Mucosa of rectum (tissue), 2 donors: Measurements from ENCODE around the gene HSD3B1.

Experiments
- H3K27ac ChIP-seq, 2 donors: one replicate each; pipeline ENCODE4 v1.7.0; 2013; ENCODE audit warnings: inconsistent platforms in 2 of 2, low read depth in 2 of 2, low read length in 2 of 2
- H3K27me3 ChIP-seq, 2 donors: one replicate each; pipeline ENCODE4 v1.7.0; 2013; ENCODE audit warnings: low read length in 2 of 2; ENCODE audit not compliant: control insufficient read depth in 2 of 2, insufficient read depth in 2 of 2
- H3K36me3 ChIP-seq, 2 donors: one replicate each; pipeline ENCODE4 v1.7.0; 2013; ENCODE audit warnings: low read length in 2 of 2; ENCODE audit not compliant: control insufficient read depth in 2 of 2, insufficient read depth in 2 of 2
- H3K4me1 ChIP-seq, 2 donors: one replicate each; pipeline ENCODE4 v1.7.0; 2013; ENCODE audit warnings: low read length in 2 of 2, mild to moderate bottlenecking in 1 of 2; ENCODE audit not compliant: control insufficient read depth in 2 of 2, insufficient read depth in 2 of 2
- H3K4me3 ChIP-seq, 2 donors: one replicate each; pipeline ENCODE4 v1.7.0; 2013; ENCODE audit warnings: low read length in 2 of 2
- H3K9ac ChIP-seq, 2 donors: one replicate each; pipeline ENCODE4 v1.7.0; 2013; ENCODE audit warnings: low read length in 2 of 2, low read depth in 1 of 2, mild to moderate bottlenecking in 1 of 2
- H3K9me3 ChIP-seq, 2 donors: one replicate each; pipeline ENCODE4 v1.7.0; 2013; ENCODE audit warnings: low read length in 2 of 2; ENCODE audit not compliant: control insufficient read depth in 2 of 2
- donor health status: healthy.
- donor health status: Normal muscosa, but diverticular disease.

HSD3B1 gene

DNA sequence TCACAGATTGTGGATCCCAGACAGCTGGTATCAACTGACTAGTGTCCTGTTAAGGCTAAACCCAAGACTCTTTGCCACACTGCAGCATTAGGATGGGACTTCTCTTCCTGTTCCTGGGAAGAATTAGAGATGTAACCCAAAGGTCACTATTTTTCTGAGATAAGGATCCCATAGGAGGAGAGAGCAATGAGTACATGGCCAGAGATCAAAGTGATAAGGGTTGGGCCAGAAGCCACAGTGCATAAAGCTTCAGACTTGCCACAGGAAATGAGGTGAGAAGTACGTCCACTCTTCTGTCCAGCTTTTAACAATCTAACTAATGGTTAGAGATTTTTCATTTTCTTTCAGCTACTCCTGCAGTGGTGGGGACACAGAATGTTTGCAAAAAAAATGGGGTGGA lies at the start of gene HSD3B1:
HSD3B1 (plus strand) TSS at position 270 of the 400 bp plus-strand sequence. CDS start 267 bp downstream, outside the sequence.
- Histone ChIP-seq H3K9ac (no peak within 1 kb of the TSS), H3K9me3 (no peaks in the 10 kb centered on the region), H3K36me3 (no peaks in the 10 kb centered on the region), H3K27me3 (peaks cover 0 to 2% of the 10 kb centered on the region in 2 donors), H3K4me1 (peaks cover 0 to 9% of the 10 kb centered on the region in 2 donors), H3K27ac (no peak within 1 kb of the TSS), H3K4me3 (no peak within 1 kb of the TSS)

DNA sequence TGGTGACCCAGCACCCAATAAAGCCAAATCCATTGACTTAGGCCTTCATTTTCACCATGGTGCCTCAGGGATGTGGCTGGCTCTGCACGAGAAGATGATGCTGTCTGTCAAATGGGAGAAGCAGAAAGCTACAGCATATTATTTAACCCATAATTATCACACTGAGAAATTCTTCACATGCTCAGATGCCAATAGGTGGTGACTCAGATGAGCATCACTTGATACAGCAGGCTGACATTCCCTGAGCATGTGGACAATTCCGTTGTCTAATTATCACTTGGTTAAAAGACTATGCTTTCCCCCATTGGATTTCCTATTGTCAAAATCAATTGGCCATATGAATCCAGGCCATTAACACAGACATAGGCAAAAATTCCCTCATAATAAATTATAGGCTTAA lies 44.0 kb upstream of the HSD3B1 start:
- H3K9me3 ChIP-seq: no peaks in the 10 kb centered on the region
- H3K27ac ChIP-seq: no peak overlapping the region
- peaks cover 5 to 9% of the 10 kb centered on the region in 2 donors for H3K4me1 ChIP-seq
- H3K9ac ChIP-seq: no peak overlapping the region
- H3K27me3 ChIP-seq: no peaks in the 10 kb centered on the region
- no peak overlapping the region for H3K4me3 ChIP-seq
- H3K36me3 ChIP-seq: no peaks in the 10 kb centered on the region

DNA sequence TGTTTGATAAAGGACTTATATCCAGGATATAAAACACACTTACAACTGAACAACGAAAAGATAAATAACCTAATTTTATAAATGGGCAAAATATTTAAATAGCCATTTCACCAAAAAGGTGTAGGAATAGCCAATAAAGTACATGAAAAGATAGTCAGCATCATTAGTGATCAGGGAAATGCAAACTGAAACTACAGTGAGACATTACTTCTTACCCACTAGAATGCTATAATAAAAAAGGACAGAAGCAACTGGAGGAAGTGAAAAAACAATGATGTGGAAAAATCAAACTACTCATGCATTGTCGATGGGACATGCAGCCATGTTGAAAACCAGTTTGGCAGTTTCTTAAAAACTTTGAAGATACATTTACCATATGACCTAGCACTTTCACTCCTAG lies 43.4 kb upstream of the HSD3B1 start:
- Histone ChIP-seq H3K9ac (no peak overlapping the region), H3K4me1 (peaks cover 5 to 12% of the 10 kb centered on the region in 2 donors), H3K27ac (no peak overlapping the region), H3K36me3 (no peaks in the 10 kb centered on the region), H3K4me3 (no peak overlapping the region), H3K27me3 (no peaks in the 10 kb centered on the region), H3K9me3 (no peaks in the 10 kb centered on the region)

DNA sequence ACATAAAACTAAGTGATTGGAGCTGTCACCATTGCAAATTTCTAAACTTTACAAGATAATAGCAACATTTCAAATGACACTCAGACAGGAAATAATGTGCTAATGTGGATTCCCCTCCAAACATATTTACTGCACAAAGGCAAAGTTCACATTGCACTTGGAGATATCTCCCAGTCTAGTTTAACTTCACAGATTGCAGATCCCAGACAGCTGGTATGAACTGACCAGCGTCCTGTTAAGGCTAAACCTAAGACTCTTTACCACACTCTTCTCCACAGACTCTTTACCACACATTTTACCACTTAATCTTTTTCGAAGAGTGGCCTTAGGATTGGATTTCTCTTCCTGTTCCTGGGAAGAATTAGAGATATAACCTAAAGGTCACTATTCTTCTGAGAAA lies 40.6 kb upstream of the HSD3B1 start:
- Histone ChIP-seq H3K36me3 (no peaks in the 10 kb centered on the region), H3K4me3 (no peak overlapping the region), H3K27ac (no peak overlapping the region), H3K4me1 (peaks cover 5 to 12% of the 10 kb centered on the region in 2 donors), H3K9ac (no peak overlapping the region), H3K9me3 (no peaks in the 10 kb centered on the region), H3K27me3 (no peaks in the 10 kb centered on the region)

DNA sequence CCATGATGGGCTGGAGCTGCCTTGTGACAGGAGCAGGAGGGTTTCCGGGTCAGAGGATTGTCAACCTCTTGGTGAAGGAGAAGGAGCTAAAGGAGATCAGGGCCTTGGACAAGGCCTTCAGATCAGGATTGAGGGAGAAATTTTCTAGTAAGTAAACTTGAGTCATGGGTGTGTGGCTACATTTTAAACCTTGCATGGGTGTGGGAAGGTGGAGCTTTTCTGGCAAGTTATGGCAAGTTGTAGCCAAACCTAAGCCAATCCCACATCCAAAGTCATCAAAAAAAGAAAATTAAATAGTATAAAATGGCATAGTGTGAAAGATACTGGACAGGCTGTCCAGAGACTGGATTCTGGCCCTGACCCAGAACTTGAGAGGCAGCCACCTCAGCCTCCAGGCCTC lies 39.8 kb upstream of the HSD3B1 start:
- no peak overlapping the region for H3K27ac ChIP-seq
- H3K36me3 ChIP-seq: no peaks in the 10 kb centered on the region
- H3K9ac ChIP-seq: no peak overlapping the region
- H3K4me1 ChIP-seq: peaks cover 5 to 12% of the 10 kb centered on the region in 2 donors
- no peak overlapping the region for H3K4me3 ChIP-seq
- H3K27me3 ChIP-seq: no peaks in the 10 kb centered on the region
- H3K9me3 ChIP-seq: no peaks in the 10 kb centered on the region

DNA sequence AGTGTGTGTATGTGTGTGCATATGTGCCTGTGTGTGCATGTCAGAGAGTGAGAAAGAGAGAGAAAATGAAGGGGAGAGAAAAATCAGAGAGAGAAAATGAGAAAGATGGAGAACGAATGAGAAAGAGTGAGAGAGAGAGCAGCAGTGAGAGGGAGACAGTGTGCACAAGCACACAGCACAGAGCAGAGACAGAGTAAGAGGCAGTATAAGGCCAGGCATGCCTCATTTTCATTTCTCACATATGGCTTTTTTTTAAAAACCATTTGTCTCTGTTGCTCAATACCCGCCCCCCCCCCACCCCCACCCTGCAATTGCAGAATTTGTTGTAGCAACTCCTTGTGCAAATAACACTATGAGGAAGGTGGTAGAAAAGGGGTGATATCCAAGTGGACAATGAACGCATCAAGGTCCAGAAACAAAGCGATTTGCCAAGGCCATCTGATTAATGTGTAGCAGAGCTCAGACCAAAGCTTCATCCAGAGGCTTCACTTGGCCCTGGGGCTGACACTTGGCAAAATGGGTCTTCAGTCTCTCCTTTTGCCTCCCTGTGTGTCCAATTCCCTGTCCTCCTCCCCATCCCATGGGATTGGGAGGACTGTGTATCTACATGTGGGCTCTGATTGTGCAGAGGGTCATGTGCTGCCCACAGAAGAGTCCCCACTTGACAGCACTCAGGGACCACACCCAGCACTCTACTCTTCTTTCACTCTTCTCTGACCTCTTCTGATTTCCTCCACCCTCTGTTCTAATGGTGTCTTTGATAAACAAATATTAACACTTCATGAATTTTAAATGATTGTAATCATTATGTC lies 38.9 kb upstream of the HSD3B1 start:
- peaks cover 5 to 12% of the 10 kb centered on the region in 2 donors for H3K4me1 ChIP-seq
- no peaks in the 10 kb centered on the region for H3K27me3 ChIP-seq
- no peaks in the 10 kb centered on the region for H3K36me3 ChIP-seq
- H3K9ac ChIP-seq: no peak overlapping the region
- H3K4me3 ChIP-seq: no peak overlapping the region
- no peak overlapping the region for H3K27ac ChIP-seq
- H3K9me3 ChIP-seq: no peaks in the 10 kb centered on the region

DNA sequence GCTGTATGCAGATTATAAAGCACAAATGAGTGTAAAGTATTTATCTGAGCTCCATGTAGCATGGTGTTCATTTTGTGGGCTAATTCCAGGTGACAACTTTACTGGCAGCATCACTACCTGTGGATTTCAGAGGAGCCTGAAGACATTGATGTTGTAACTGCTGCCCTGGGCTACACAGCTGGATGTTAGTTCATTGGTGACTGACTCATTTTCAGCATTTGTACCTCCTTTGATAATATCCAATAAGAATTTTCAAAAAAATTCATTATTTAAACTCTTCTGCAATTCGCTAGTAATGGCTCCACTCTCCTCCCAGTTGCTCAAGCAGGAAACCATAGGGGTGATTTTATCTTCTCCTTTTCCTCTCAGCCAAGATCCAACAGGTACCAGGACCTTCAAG lies 37.3 kb upstream of the HSD3B1 start:
- H3K4me3 ChIP-seq: no peak overlapping the region
- no peaks in the 10 kb centered on the region for H3K36me3 ChIP-seq
- H3K27me3 ChIP-seq: no peaks in the 10 kb centered on the region
- H3K4me1 ChIP-seq: peaks cover 5 to 12% of the 10 kb centered on the region in 2 donors
- no peaks in the 10 kb centered on the region for H3K9me3 ChIP-seq
- no peak overlapping the region for H3K9ac ChIP-seq
- no peak overlapping the region for H3K27ac ChIP-seq

DNA sequence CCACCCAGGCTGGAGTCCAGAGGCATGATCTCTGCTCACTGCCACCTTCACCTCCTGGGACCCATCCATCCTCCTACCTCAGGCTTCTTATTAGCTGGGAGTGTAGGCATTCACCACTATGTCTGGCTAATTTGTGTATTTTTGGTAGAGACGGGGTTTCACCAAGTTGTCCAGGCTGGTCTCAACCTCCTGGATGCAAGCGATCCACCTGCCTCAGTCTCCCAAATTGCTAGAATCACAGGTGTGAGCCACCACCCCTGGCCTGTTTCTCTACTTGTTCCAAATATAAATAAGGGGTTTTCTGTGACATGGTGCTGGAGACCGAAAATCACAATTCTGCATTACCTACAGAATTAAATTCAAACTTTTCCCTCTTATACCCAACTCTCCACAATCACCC lies 36.6 kb upstream of the HSD3B1 start:
- Histone ChIP-seq H3K4me3 (no peak overlapping the region), H3K27ac (no peak overlapping the region), H3K36me3 (no peaks in the 10 kb centered on the region), H3K9ac (no peak overlapping the region), H3K9me3 (no peaks in the 10 kb centered on the region), H3K4me1 (peaks cover 5 to 12% of the 10 kb centered on the region in 2 donors), H3K27me3 (no peaks in the 10 kb centered on the region)

DNA sequence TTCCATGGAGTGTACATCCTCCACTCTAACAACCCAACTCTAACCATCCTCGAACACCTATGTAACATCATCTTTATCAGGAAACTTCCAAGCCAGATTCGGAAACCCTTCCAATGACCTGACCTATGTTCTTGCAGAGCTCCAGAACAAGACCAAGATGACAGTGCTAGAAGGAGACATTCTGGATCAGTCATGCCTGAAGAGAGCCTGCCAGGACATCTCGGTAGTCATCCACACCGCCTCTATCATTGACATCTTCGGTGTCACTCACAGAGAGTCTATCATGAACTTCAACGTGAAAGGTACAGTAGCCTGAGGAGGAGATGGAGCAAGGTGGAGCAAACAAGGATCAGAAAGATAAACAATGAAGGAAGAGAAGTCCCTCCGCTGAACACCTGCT lies 36.1 kb upstream of the HSD3B1 start:
- H3K36me3 ChIP-seq: no peaks in the 10 kb centered on the region

DNA sequence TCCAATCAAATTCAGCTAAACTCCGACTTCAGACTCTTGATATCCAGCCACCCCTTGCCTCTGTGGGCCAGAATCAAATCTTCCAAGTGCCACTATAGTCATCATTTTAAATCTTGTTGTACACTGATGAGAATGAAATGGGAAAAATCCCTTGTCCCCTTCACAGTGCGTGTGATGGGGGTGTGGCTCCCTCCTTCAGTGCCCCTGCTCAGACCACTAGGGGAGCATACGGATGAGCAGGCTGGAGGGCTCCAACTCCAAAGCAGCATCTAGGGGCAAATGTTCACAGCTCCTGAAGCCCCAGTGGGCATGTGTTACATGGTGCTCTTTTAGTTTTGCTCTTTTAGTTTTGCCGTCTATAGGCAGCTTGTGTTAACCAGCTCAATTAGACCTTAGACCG lies 35.4 kb upstream of the HSD3B1 start:
- Histone ChIP-seq H3K9ac (no peak overlapping the region), H3K27ac (no peak overlapping the region), H3K4me3 (no peak overlapping the region), H3K4me1 (peaks cover 5 to 12% of the 10 kb centered on the region in 2 donors), H3K27me3 (no peaks in the 10 kb centered on the region), H3K9me3 (no peaks in the 10 kb centered on the region), H3K36me3 (no peaks in the 10 kb centered on the region)

More for the DNA sequence above, 36.1 kb upstream of the HSD3B1 start:
- Histone ChIP-seq H3K4me3 (no peak overlapping the region), H3K27me3 (no peaks in the 10 kb centered on the region), H3K27ac (no peak overlapping the region), H3K9ac (no peak overlapping the region), H3K4me1 (peaks cover 5 to 12% of the 10 kb centered on the region in 2 donors), H3K9me3 (no peaks in the 10 kb centered on the region)
